Measurements from ENCODE around the gene SLC9B1.

The SLC9B1 gene

GRCh38 chr4:103019308-103020124 is at the start of gene SLC9B1:
TSS of gene SLC9B1 (minus strand) at chr4:103019705. CDS start at chr4:102991711, 27,994 bp downstream.
- peak; percentile 98 for DNase-seq (ENCODE audit: low read depth)

- no peak for DNase-seq (ENCODE audit: low read depth)
These were observed 48.5 kb upstream of the SLC9B1 start for GRCh38 chr4:103067841-103068547.

GRCh38 chr4:103060453-103061148 is 41.1 kb upstream of the SLC9B1 start:
- DNase-seq (ENCODE audit: low read depth), result no peak

GRCh38 chr4:103054030-103054429 is 34.5 kb upstream of the SLC9B1 start:
- no peak for DNase-seq (ENCODE audit: low read depth)

GRCh38 chr4:103052779-103053178 is 33.3 kb upstream of the SLC9B1 start:
- no peak for DNase-seq (ENCODE audit: low read depth)

GRCh38 chr4:103052145-103052544 is 32.6 kb upstream of the SLC9B1 start:
- no peak for DNase-seq (ENCODE audit: low read depth)

- DNase-seq (ENCODE audit: low read depth), result peak; percentile 17
These were observed 31.4 kb upstream of the SLC9B1 start for GRCh38 chr4:103050736-103051436.

- peak; percentile 32 for DNase-seq (ENCODE audit: low read depth)
These were observed 27.1 kb upstream of the SLC9B1 start for GRCh38 chr4:103046416-103047290.

- DNase-seq (ENCODE audit: low read depth), result no peak
These were observed 24.7 kb upstream of the SLC9B1 start for GRCh38 chr4:103044183-103044582.

- no peak for DNase-seq (ENCODE audit: low read depth)
These were observed 16.7 kb upstream of the SLC9B1 start for GRCh38 chr4:103036169-103036568.

- DNase-seq (ENCODE audit: low read depth), result peak; percentile 14
These were observed 13.1 kb upstream of the SLC9B1 start for GRCh38 chr4:103032574-103032973.

- no peak for DNase-seq (ENCODE audit: low read depth)
These were observed 11.3 kb upstream of the SLC9B1 start for GRCh38 chr4:103030791-103031190.

- no peak for DNase-seq (ENCODE audit: low read depth)
These were observed 9.8 kb upstream of the SLC9B1 start for GRCh38 chr4:103029300-103029699.

GRCh38 chr4:103026868-103027267 is 7.4 kb upstream of the SLC9B1 start:
- DNase-seq (ENCODE audit: low read depth), result no peak

GRCh38 chr4:103024996-103025395 is 5.5 kb upstream of the SLC9B1 start:
- DNase-seq (ENCODE audit: low read depth), result no peak

GRCh38 chr4:103021120-103021519 is 1.6 kb upstream of the SLC9B1 start:
- no peak for DNase-seq (ENCODE audit: low read depth)

- DNase-seq (ENCODE audit: low read depth), result peak; percentile 47
These were observed 856 bp downstream of the SLC9B1 start for GRCh38 chr4:103018391-103019307.

- no peak for DNase-seq (ENCODE audit: low read depth)
These were observed 7.0 kb downstream of the SLC9B1 start for GRCh38 chr4:103012551-103012950.

- DNase-seq (ENCODE audit: low read depth), result peak; percentile 61
These were observed 7.4 kb downstream of the SLC9B1 start for GRCh38 chr4:103012060-103012459.
